Liver (tissue), 9 donors: ENCODE data around the gene PRSS23. TPM values are rescaled to one million over a fixed set of nuclear protein-coding genes. Genes with fewer than 3 reads are reported as not detected.

Experiments used
- DNase-seq: peaks from one replicate; pipeline ENCODE4 v3.0.0-alpha.2; 2017; ENCODE audit warnings: low spot score
- H3K27ac ChIP-seq, 2 donors: one replicate each; pipeline ENCODE4 v1.7.0; 2013; ENCODE audit warnings: inconsistent platforms in 2 of 2, low read length in 2 of 2, control low read depth in 1 of 2, low read depth in 1 of 2, mild to moderate bottlenecking in 1 of 2
- H3K27me3 ChIP-seq, 4 donors: one replicate each; pipeline versions ENCODE4 v1.6.1 to v1.7.0; 2013; ENCODE audit warnings: low read length in 3 of 4, inconsistent platforms in 1 of 4, mild to moderate bottlenecking in 1 of 4, moderate library complexity in 1 of 4; ENCODE audit not compliant: control insufficient read depth in 4 of 4, insufficient read depth in 4 of 4
- H3K36me3 ChIP-seq, 4 donors: one replicate each; pipeline versions ENCODE4 v1.6.1 to v1.7.0; 2013; ENCODE audit warnings: low read length in 3 of 4, mild to moderate bottlenecking in 3 of 4, low read depth in 1 of 4, moderate library complexity in 1 of 4; ENCODE audit not compliant: control insufficient read depth in 4 of 4, insufficient read depth in 3 of 4
- H3K4me1 ChIP-seq, 4 donors: one replicate each; pipeline versions ENCODE4 v1.6.1 to v1.7.0; 2013; ENCODE audit warnings: low read length in 3 of 4, mild to moderate bottlenecking in 3 of 4, moderate library complexity in 1 of 4; ENCODE audit not compliant: control insufficient read depth in 4 of 4, insufficient read depth in 4 of 4
- H3K4me3 ChIP-seq, 3 donors: one replicate each; pipeline versions ENCODE4 v1.6.1 to v1.7.0; 2013; ENCODE audit warnings: low read length in 3 of 3, control low read depth in 1 of 3, low read depth in 1 of 3, mild to moderate bottlenecking in 1 of 3
- H3K9ac ChIP-seq, 2 donors: one replicate each; pipeline ENCODE4 v1.7.0; 2013; ENCODE audit warnings: low read length in 2 of 2, mild to moderate bottlenecking in 2 of 2, moderate library complexity in 2 of 2, control low read depth in 1 of 2, low read depth in 1 of 2
- H3K9me3 ChIP-seq, 4 donors: one replicate each; pipeline versions ENCODE4 v1.6.1 to v1.7.0; 2013; ENCODE audit warnings: low read length in 3 of 4; ENCODE audit not compliant: control insufficient read depth in 4 of 4
- ATF3 ChIP-seq: IDR thresholded peaks from 2 replicates; pipeline ENCODE4 v1.6.1; 2016; ENCODE audit warnings: antibody characterized with exemption
- CTCF ChIP-seq: fragments of 150-350 bp; IDR thresholded peaks from 2 replicates; pipeline ENCODE4 v1.5.1; 2017; ENCODE audit warnings: improper control_type of control experiment, low read depth, low read length; ENCODE audit not compliant: missing input control
- EGR1 ChIP-seq, 2 donors: IDR thresholded peaks; 2 replicates each; pipeline ENCODE4 v1.6.1; 2016 to 2018; ENCODE audit warnings: antibody characterized with exemption in 2 of 2, low read depth in 2 of 2
- FOXA1 ChIP-seq: IDR thresholded peaks from 2 replicates; pipeline ENCODE4 v1.6.1; 2016; ENCODE audit warnings: antibody characterized with exemption
- FOXA2 ChIP-seq: IDR thresholded peaks from 2 replicates; pipeline ENCODE4 v1.6.1; 2016; ENCODE audit warnings: antibody characterized with exemption
- GABPA ChIP-seq, 2 donors: IDR thresholded peaks in 1 of 2; conservative IDR thresholded peaks in 1 of 2; 2 replicates each; pipeline ENCODE4 v1.6.1; 2016; ENCODE audit warnings: antibody characterized with exemption in 2 of 2, mild to moderate bottlenecking in 1 of 2, moderate library complexity in 1 of 2
- HNF4A ChIP-seq, 2 donors: conservative IDR thresholded peaks; 2 replicates each; pipeline ENCODE4 v1.6.1; 2016; ENCODE audit warnings: antibody characterized with exemption in 2 of 2, mild to moderate bottlenecking in 2 of 2
- HNF4G ChIP-seq: IDR thresholded peaks from 2 replicates; pipeline ENCODE4 v1.6.1; 2016; ENCODE audit warnings: antibody characterized with exemption
- JUND ChIP-seq, 2 donors: IDR thresholded peaks; 2 replicates each; pipeline ENCODE4 v1.6.1; 2016; ENCODE audit warnings: antibody characterized with exemption in 2 of 2
- NR2F2 ChIP-seq: IDR thresholded peaks from 2 replicates; pipeline ENCODE4 v1.6.1; 2016; ENCODE audit warnings: antibody characterized with exemption
- RAD21 ChIP-seq, 2 donors: IDR thresholded peaks; 2 replicates each; pipeline ENCODE4 v1.6.1; 2016; ENCODE audit warnings: antibody characterized with exemption in 2 of 2, mild to moderate bottlenecking in 2 of 2
- RXRA ChIP-seq, 2 donors: IDR thresholded peaks; 2 replicates each; pipeline ENCODE4 v1.6.1; 2017 to 2018; ENCODE audit warnings: antibody characterized with exemption in 2 of 2, mild to moderate bottlenecking in 1 of 2
- SP1 ChIP-seq: IDR thresholded peaks from 2 replicates; pipeline ENCODE4 v1.6.1; 2018; ENCODE audit warnings: antibody characterized with exemption, mild to moderate bottlenecking
- TAF1 ChIP-seq: conservative IDR thresholded peaks from 2 replicates; pipeline ENCODE4 v1.6.1; 2016; ENCODE audit warnings: antibody characterized with exemption, mild to moderate bottlenecking
- YY1 ChIP-seq: IDR thresholded peaks from 2 replicates; pipeline ENCODE4 v1.6.1; 2016; ENCODE audit warnings: antibody characterized with exemption, mild to moderate bottlenecking
- WGBS: extraction: QIAGEN DNeasy Blood & Tissue Kit; methylation state at CpG from one replicate; pipeline ENCODE4 v1.1.7; 2013; 5-methylcytosine and 5-hydroxymethylcytosine counted together
- polyA plus RNA-seq, 2 donors: library from polyadenylated mRNA; stranded (reverse) in 1 of 2; unstranded in 1 of 2; fragments of 200-250 nt in 1 of 2; fragments of >200 nt in 1 of 2; fragmentation: Nextera tagmentation in 1 of 2; extraction: Ambion mirVana in 1 of 2; gene quantifications; one replicate each; pipeline versions ENCODE4 v1.2.1 to v1.2.3, GENCODE V29; 2013 to 2015
- total RNA-seq, 2 donors: library from RNA; depleted of rRNA; stranded (reverse); fragments of >200 nt; gene quantifications; one replicate each; pipeline ENCODE4 v1.2.3, GENCODE V29; 2014
- TF ChIP-seq, protein P1 (sequence below): IDR thresholded peaks from 2 replicates; pipeline ENCODE4 v1.6.1; 2016; ENCODE audit warnings: antibody characterized with exemption, mild to moderate bottlenecking
- TF ChIP-seq, protein P2 (sequence below): IDR thresholded peaks from 2 replicates; pipeline ENCODE4 v1.6.1; 2016; ENCODE audit warnings: antibody characterized with exemption
- TF ChIP-seq, protein P3 (sequence below): IDR thresholded peaks from 2 replicates; pipeline ENCODE4 v1.6.1; 2016; ENCODE audit warnings: antibody characterized with exemption
- donor health status: healthy.
- donor health status: healthy.
- donor health status: healthy.
- donor health status: healthy.
- donor health status: healthy.

Gene PRSS23
- total and polyA plus RNA-seq, 4 donors, result 2.3 to 11.0 (median 7.8) TPM

DNA sequence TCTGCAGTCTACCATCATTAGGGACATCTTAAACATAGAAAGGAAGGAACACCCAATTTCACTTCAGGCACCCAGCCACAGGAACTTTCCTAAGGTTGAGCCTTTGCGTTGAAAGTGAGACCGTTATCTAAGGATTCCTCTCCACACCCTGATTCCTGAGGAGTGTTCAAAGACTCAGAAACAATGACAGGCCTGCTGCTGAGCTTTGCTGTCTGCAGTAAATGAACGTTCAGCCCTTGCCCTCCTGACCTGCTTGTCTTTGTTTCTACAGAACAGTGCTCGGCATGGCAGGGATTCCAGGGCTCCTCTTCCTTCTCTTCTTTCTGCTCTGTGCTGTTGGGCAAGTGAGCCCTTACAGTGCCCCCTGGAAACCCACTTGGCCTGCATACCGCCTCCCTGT, 7.0 kb downstream of the PRSS23 start:
- H3K9ac ChIP-seq, result no peak overlapping the region
- no peak for TF ChIP-seq FOXA1
- TF ChIP-seq HNF4A (conservative IDR thresholded peaks at IDR 0.05), result no peak
- TF ChIP-seq RAD21 (IDR thresholded peaks at IDR 0.05), result no peak
- no peak for TF ChIP-seq ATF3
- no peak for TF ChIP-seq CTCF
- no peak for TF ChIP-seq EGR1 (IDR thresholded peaks at IDR 0.05; ENCODE audit: low read depth in 2 of 2)
- no peak for TF ChIP-seq HNF4G
- TF ChIP-seq TAF1, result no peak
- no peak for TF ChIP-seq RXRA (IDR thresholded peaks at IDR 0.05)
- TF ChIP-seq, protein P1, sequence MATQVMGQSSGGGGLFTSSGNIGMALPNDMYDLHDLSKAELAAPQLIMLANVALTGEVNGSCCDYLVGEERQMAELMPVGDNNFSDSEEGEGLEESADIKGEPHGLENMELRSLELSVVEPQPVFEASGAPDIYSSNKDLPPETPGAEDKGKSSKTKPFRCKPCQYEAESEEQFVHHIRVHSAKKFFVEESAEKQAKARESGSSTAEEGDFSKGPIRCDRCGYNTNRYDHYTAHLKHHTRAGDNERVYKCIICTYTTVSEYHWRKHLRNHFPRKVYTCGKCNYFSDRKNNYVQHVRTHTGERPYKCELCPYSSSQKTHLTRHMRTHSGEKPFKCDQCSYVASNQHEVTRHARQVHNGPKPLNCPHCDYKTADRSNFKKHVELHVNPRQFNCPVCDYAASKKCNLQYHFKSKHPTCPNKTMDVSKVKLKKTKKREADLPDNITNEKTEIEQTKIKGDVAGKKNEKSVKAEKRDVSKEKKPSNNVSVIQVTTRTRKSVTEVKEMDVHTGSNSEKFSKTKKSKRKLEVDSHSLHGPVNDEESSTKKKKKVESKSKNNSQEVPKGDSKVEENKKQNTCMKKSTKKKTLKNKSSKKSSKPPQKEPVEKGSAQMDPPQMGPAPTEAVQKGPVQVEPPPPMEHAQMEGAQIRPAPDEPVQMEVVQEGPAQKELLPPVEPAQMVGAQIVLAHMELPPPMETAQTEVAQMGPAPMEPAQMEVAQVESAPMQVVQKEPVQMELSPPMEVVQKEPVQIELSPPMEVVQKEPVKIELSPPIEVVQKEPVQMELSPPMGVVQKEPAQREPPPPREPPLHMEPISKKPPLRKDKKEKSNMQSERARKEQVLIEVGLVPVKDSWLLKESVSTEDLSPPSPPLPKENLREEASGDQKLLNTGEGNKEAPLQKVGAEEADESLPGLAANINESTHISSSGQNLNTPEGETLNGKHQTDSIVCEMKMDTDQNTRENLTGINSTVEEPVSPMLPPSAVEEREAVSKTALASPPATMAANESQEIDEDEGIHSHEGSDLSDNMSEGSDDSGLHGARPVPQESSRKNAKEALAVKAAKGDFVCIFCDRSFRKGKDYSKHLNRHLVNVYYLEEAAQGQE, result no peak
- TF ChIP-seq SP1, result no peak
- TF ChIP-seq, protein P2, sequence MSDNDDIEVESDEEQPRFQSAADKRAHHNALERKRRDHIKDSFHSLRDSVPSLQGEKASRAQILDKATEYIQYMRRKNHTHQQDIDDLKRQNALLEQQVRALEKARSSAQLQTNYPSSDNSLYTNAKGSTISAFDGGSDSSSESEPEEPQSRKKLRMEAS, result no peak
- no peak for TF ChIP-seq JUND (IDR thresholded peaks at IDR 0.05)
- TF ChIP-seq FOXA2, result no peak
- TF ChIP-seq, protein P3, sequence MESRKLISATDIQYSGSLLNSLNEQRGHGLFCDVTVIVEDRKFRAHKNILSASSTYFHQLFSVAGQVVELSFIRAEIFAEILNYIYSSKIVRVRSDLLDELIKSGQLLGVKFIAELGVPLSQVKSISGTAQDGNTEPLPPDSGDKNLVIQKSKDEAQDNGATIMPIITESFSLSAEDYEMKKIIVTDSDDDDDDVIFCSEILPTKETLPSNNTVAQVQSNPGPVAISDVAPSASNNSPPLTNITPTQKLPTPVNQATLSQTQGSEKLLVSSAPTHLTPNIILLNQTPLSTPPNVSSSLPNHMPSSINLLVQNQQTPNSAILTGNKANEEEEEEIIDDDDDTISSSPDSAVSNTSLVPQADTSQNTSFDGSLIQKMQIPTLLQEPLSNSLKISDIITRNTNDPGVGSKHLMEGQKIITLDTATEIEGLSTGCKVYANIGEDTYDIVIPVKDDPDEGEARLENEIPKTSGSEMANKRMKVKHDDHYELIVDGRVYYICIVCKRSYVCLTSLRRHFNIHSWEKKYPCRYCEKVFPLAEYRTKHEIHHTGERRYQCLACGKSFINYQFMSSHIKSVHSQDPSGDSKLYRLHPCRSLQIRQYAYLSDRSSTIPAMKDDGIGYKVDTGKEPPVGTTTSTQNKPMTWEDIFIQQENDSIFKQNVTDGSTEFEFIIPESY, result no peak
- TF ChIP-seq GABPA (IDR thresholded peaks at IDR 0.05 in 1 of 2, conservative IDR thresholded peaks at IDR 0.05 in 1 of 2), result no peak
- TF ChIP-seq YY1, result no peak
- TF ChIP-seq NR2F2, result no peak
- no peaks in the 10 kb centered on the region for H3K9me3 ChIP-seq
- H3K4me1 ChIP-seq, result no peaks in the 10 kb centered on the region
- 62% methylated on average over 5 of the region's 5 CpGs for WGBS
- no peaks in the 10 kb centered on the region for H3K36me3 ChIP-seq
- H3K27ac ChIP-seq, result no peak overlapping the region
- DNase-seq, result no peak
- peaks cover 0 to 5% (median 2%) of the 10 kb centered on the region in 4 donors for H3K27me3 ChIP-seq
- no peak overlapping the region for H3K4me3 ChIP-seq
